GM20000 (cell line): ENCODE data around the gene APEH.

Experiments
- DNase-seq: peaks from one replicate; pipeline ENCODE4 v3.0.0; 2012; ENCODE audit warnings: low spot score
- TF ChIP-seq, protein P1 (sequence below): IDR thresholded peaks from 2 replicates; pipeline ENCODE4 v1.5.1; 2012; ENCODE audit warnings: mild to moderate bottlenecking, control low read depth; ENCODE audit errors: extremely low read depth, missing control alignments

The APEH gene

DNA sequence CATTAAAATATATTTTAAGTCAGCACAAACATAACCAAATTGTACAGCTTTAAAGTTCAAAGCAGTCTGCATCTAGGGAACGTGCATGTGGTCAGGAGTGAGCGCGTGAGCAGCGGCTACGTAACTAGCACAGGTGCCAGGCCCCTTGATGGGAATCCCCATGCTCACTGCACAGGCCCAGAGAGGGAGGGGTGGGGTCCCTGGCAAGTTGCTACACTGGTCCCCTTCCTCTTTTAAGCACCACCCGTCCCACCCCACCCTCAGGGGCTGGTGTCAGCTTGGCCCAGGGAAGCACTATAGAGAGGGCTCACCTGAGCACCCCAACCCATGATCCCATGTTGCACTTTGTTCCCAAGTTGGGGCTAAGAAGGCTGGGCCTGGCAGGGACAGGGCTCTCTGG lies 50.4 kb downstream of the APEH start:
- TF ChIP-seq, protein P1, sequence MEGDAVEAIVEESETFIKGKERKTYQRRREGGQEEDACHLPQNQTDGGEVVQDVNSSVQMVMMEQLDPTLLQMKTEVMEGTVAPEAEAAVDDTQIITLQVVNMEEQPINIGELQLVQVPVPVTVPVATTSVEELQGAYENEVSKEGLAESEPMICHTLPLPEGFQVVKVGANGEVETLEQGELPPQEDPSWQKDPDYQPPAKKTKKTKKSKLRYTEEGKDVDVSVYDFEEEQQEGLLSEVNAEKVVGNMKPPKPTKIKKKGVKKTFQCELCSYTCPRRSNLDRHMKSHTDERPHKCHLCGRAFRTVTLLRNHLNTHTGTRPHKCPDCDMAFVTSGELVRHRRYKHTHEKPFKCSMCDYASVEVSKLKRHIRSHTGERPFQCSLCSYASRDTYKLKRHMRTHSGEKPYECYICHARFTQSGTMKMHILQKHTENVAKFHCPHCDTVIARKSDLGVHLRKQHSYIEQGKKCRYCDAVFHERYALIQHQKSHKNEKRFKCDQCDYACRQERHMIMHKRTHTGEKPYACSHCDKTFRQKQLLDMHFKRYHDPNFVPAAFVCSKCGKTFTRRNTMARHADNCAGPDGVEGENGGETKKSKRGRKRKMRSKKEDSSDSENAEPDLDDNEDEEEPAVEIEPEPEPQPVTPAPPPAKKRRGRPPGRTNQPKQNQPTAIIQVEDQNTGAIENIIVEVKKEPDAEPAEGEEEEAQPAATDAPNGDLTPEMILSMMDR: no peak
- DNase-seq: peak; percentile 58

DNA sequence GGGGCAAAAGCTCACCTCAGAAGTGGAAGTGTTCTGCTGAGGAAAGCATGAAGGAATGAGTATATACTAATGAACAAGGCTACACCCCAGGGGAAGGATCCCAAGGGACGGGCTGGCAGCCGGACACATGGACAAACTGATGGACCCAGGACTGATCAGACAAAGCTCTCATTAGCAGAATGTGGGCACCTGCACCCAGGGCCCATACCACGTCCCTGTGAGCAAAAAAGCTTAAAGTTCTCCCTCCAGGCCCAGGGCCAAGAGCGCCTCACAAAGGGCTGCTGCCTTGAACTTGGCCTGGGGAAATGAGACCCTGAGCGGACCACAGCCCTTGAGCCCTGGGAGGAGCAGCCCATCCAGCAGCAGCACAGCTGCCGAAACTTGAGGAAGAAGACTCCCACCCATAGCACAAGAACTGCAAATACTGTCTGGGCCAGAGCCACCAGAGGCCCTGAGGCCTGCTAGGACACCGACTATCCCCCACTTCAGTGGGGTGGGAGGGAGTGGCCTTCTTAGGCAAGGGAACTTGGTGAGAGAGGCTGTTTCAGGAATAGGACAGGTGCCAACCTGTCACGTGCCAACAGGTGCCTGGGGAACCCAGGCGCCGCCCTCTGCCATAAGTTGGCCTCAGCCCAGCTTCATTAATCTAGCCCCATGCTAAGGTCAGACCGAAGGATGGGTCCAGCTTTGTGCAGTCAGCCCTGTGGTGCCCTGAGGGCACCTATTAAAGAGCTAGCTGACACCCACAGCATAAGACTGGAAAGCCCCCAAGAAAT lies 51.9 kb downstream of the APEH start:
- DNase-seq: no peak
- TF ChIP-seq, protein P1: no peak

DNA sequence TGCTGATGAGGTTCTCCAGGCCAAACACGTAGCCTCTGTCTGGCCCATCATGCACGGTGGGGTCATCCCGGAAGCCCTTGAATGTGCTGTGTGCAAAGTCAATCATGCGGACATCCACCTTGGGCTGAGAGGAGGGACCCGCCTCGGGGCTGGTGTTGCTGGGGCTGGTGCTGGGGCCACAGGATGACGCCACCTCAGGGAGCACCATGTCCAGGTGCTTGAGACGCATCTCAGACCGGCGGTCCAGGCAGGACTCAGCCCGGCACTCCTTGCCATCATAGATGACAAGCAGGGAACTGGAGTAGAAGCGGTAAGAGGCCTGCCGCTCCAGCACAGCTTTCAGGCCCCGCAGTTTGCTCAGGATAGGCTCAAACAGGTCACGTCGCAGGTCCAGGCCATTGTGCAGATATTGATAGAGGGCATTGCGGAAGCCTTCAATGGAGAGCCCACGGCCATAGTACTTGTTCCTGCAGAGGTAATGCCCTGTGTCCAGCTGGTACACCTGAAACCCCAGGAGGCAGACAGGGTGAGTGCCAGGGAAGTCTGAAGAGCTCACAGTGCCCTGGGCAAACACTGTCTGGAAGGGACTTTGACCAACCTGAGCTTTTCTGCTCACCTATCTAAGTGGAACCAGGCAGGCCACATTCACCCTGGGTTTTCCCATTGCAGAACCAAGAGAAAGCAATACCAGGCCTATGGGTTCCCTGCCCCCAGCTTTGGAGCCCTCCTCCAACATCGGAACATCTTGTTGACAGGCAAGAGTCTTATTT lies 53.2 kb downstream of the APEH start:
- TF ChIP-seq, protein P1: no peak
- DNase-seq: no peak

DNA sequence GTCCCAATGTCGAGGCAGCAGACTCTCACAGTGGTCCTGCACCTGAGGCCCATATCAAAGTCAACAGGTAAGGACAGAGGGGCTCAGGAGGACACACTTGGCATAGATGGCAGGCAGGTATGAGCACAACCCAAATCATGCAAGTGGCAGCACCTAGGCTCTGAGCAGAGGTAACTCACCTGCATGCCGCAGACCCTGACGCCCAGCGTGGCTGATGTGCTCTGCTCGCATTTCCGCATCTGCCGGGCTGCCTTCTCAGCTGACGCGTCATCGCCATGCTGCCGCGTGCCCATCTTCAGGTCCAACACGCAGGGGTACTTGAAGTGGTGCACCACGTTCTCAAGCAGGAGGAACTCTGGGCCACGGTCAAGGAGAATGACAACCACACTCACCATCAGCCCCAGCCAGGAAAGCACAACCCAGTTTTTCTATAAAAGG lies 53.8 kb downstream of the APEH start:
- DNase-seq: no peak
- TF ChIP-seq, protein P1: no peak

DNA sequence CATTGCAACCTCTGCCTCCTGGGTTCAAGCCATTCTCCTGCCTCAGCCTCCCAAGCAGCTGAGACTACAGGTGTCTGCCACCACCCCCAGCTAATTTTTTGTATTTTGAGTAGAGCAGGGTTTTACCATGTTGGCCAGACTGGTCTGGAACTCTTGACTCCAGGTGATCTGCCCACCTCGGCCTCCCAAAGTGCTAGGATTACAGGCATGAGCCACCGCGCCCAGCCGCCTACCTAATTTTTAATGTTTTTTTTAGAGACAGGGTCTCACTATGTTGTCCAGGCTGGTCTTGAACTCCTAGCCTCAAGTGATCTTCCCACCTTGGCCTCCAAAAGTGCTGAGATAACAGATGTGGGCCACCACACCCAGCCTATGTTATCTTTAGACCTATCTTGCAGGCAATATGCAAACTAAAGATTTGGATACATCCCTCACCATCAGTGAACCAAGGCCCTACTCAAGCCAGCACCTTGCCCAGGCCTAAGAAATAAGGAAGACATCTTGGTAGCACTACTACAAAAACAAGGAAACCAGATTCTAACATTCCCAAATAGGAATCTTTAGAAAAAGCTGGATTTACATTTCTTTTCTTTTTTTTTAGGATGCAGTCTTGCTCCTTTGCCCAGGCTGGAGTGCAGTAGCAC lies 55.9 kb downstream of the APEH start:
- TF ChIP-seq, protein P1: no peak

DNA sequence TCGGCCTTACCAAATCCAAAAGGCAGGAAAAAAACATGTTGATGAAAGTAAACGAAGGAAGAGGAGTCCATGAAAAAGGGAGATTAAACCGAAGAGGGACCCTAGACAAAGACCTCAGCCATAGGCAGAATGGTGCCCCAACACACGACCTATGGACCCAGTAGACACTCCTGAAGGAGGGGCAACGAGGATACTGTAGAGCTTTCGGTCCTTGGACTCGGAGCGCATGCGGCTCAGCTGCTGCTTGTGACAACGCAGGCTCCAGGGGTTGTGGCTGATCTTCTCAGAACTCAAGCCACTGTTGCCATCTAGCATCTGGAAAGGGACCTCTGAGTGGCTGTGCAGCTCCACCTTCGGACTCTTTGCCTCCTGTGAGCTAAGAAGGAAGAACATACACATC lies 58.4 kb downstream of the APEH start:
- DNase-seq: no peak
- TF ChIP-seq, protein P1: no peak

More for the DNA sequence above, 55.9 kb downstream of the APEH start:
- no peak for DNase-seq

DNA sequence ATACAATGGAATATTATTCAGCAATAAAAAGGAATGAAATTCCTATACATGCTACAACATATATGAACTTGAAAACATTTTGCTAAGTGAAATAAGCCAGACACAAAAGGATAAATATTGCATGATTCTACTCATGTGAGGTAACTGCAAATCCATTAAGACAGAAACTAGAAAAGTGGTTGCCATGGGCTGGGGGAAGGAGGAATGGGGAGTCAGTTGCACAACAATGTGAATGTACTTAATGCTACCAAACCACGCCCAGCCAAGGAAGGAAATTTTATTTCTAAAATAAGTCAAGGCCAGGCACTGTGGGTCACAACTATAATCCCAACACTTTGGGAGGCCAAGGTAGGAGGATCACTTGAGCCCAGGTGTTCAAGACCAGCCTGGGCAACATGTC lies 59.4 kb downstream of the APEH start:
- no peak for DNase-seq
- TF ChIP-seq, protein P1: no peak
